ENCODE results near the gene EPHB2.

The EPHB2 gene

DNA sequence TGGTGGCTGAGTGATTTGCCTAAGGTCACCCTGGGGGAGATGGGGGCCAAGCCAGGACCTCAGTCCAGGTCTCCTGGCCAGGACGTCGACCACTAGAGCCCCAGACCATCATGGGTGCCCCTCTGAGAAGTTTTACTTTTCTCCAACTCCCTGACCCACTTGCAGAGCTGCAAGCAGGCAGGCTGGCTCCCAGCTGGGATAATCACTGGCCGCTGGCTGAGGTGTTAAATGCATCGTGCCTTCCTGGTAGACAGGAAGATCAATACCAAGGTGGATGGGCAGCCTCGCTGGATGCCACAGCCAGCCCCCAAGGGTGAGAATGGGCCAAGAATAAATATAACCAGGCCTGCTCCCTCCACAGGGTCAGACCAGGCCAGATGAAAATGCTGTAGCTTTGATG, 106.2 kb downstream of the EPHB2 start:
- H3K36me3 ChIP-seq (ENCODE audit: control insufficient read depth in 4 of 4, insufficient read depth in 4 of 4, low read length in 3 of 4), result no peaks in the 10 kb centered on the region
- no peak overlapping the region for H3K4me3 ChIP-seq (ENCODE audit: control insufficient read depth in 1 of 7, extremely low read depth in 1 of 7, insufficient read depth in 4 of 7, low read depth in 2 of 7, low read length in 6 of 7)
- 97% methylated on average over 5 of the region's 5 CpGs for WGBS (ENCODE audit: insufficient coverage)
- no peaks in the 10 kb centered on the region for H3K27me3 ChIP-seq (replicated peaks in 2 of 5; ENCODE audit: control insufficient read depth in 4 of 5, insufficient read depth in 5 of 5, low read length in 4 of 5)
- CTCF ChIA-PET, result no interaction called here
- no peaks in the 10 kb centered on the region for H3K9me3 ChIP-seq (ENCODE audit: control extremely low read depth in 1 of 5, control insufficient read depth in 4 of 5, insufficient read depth in 2 of 5, low read depth in 1 of 5, low read length in 4 of 5)
- no peak overlapping the region for H3K27ac ChIP-seq (ENCODE audit: insufficient read depth in 1 of 2, low read depth in 1 of 2, low read length in 2 of 2, poor library complexity in 1 of 2, severe bottlenecking in 2 of 2)
- no peaks in the 10 kb centered on the region for H3K4me1 ChIP-seq (ENCODE audit: control extremely low read depth in 1 of 4, control insufficient read depth in 4 of 4, insufficient read depth in 4 of 4, low read length in 3 of 4)
- DNase-seq, result no peak
- POLR2A ChIA-PET, result no interaction called here

DNA sequence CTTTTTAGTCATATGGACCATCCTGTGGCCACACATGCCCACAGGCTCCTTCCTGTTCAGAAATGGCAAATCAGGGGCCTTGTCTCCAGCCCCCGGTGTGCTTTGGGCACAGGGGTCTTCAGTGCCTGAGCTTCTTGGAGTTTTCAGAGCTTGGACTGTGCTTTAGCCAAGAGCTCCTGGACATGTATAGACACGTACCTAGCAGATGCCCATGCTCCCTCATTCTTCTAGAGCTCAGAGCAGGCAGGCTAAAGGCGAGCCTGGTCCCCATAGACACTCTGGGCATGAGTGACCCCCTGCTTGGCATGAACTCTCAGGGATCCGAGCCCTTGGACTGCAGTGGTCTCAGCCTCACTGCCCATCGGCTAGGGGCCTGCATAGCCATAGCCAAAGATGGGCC, 106.8 kb downstream of the EPHB2 start:
- no peaks in the 10 kb centered on the region for H3K27me3 ChIP-seq (replicated peaks in 2 of 5; ENCODE audit: control insufficient read depth in 4 of 5, insufficient read depth in 5 of 5, low read length in 4 of 5)
- no peak overlapping the region for H3K4me3 ChIP-seq (ENCODE audit: control insufficient read depth in 1 of 7, extremely low read depth in 1 of 7, insufficient read depth in 4 of 7, low read depth in 2 of 7, low read length in 6 of 7)
- H3K36me3 ChIP-seq (ENCODE audit: control insufficient read depth in 4 of 4, insufficient read depth in 4 of 4, low read length in 3 of 4), result no peaks in the 10 kb centered on the region
- no peak for DNase-seq
- CTCF ChIA-PET, result no interaction called here
- POLR2A ChIA-PET, result no interaction called here
- WGBS (ENCODE audit: insufficient coverage), result 91% methylated on average over 5 of the region's 5 CpGs
- H3K9me3 ChIP-seq (ENCODE audit: control extremely low read depth in 1 of 5, control insufficient read depth in 4 of 5, insufficient read depth in 2 of 5, low read depth in 1 of 5, low read length in 4 of 5), result no peaks in the 10 kb centered on the region
- H3K4me1 ChIP-seq (ENCODE audit: control extremely low read depth in 1 of 4, control insufficient read depth in 4 of 4, insufficient read depth in 4 of 4, low read length in 3 of 4), result no peaks in the 10 kb centered on the region
- H3K27ac ChIP-seq (ENCODE audit: insufficient read depth in 1 of 2, low read depth in 1 of 2, low read length in 2 of 2, poor library complexity in 1 of 2, severe bottlenecking in 2 of 2), result no peak overlapping the region

DNA sequence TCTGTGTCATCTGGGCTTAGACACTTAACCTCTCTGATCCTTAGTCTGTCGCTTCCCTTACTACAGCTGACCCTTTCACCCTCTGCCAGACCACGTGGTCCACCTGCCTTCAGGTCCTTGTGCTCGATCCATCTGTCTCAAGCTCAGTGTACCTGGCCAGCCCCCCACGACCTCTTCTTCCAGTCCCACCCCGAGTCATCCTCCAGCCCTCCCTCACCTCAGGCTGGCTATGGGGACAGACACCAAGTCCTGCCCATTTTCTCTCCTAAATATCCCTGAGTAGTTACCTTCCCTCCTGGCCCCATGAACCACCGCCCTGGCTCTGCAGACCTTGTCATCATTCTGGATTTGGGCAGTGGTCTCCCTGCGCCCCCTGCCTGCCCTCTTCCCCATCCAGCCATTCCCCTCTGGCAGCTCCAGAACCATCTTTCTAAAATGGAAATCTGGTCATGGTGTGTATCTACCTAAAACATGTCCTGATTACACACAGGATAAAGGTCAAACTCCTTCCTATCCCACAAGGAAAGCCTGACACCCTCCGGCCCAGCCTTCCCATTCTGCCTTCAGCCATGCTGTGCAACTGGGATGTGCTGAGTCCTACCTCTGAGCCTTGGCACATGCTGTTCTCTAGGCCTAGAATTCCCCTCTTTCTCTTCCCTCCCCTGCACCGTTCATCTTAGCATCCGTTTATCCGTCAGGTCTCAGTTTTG, 107.6 kb downstream of the EPHB2 start:
- WGBS (ENCODE audit: insufficient coverage), result 90% methylated on average over 11 of the region's 11 CpGs
- POLR2A ChIA-PET, result no interaction called here
- Histone ChIP-seq H3K27ac (ENCODE audit: insufficient read depth in 1 of 2, low read depth in 1 of 2, low read length in 2 of 2, poor library complexity in 1 of 2, severe bottlenecking in 2 of 2) (no peak overlapping the region), H3K36me3 (ENCODE audit: control insufficient read depth in 4 of 4, insufficient read depth in 4 of 4, low read length in 3 of 4) (no peaks in the 10 kb centered on the region), H3K27me3 (replicated peaks in 2 of 5; ENCODE audit: control insufficient read depth in 4 of 5, insufficient read depth in 5 of 5, low read length in 4 of 5) (no peaks in the 10 kb centered on the region), H3K4me3 (ENCODE audit: control insufficient read depth in 1 of 7, extremely low read depth in 1 of 7, insufficient read depth in 4 of 7, low read depth in 2 of 7, low read length in 6 of 7) (no peak overlapping the region), H3K9me3 (ENCODE audit: control extremely low read depth in 1 of 5, control insufficient read depth in 4 of 5, insufficient read depth in 2 of 5, low read depth in 1 of 5, low read length in 4 of 5) (no peaks in the 10 kb centered on the region), H3K4me1 (ENCODE audit: control extremely low read depth in 1 of 4, control insufficient read depth in 4 of 4, insufficient read depth in 4 of 4, low read length in 3 of 4) (no peaks in the 10 kb centered on the region)
- CTCF ChIA-PET, result interaction anchor here (0.6 to 1.0 kb wide), 2 partner anchors 12 to 1827 kb away, joined by 3 read pairs; no protein-coding TSS in a partner anchor
- DNase-seq, result no peak

DNA sequence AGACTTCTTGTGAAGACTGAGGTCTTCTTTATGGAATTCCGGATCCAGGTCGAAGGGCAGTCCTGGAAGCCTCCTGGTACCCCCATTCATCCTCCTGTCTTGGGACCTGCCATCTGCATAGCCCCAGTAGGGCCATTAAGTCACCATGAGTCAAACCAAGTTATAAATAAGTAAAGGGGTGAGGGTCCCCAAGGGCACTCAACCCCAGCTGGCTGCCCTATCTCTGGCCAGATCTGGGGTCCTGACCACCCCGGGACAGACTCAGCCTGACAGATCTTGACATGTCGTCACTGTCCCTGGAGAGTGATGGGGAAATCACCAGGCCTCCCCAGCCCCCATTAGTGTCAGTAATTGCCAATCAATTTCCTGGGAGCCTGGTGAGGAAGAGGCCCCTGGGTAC, 108.7 kb downstream of the EPHB2 start:
- no peak overlapping the region for H3K27ac ChIP-seq (ENCODE audit: insufficient read depth in 1 of 2, low read depth in 1 of 2, low read length in 2 of 2, poor library complexity in 1 of 2, severe bottlenecking in 2 of 2)
- no peaks in the 10 kb centered on the region for H3K4me1 ChIP-seq (ENCODE audit: control extremely low read depth in 1 of 4, control insufficient read depth in 4 of 4, insufficient read depth in 4 of 4, low read length in 3 of 4)
- no peaks in the 10 kb centered on the region for H3K9me3 ChIP-seq (ENCODE audit: control extremely low read depth in 1 of 5, control insufficient read depth in 4 of 5, insufficient read depth in 2 of 5, low read depth in 1 of 5, low read length in 4 of 5)
- ChIA-PET POLR2A (no interaction called here), CTCF (interaction anchor here (1.0 kb wide), 1 partner anchor 13 kb away, joined by 3 read pairs; no protein-coding TSS in a partner anchor)
- H3K36me3 ChIP-seq (ENCODE audit: control insufficient read depth in 4 of 4, insufficient read depth in 4 of 4, low read length in 3 of 4), result no peaks in the 10 kb centered on the region
- no peak overlapping the region for H3K4me3 ChIP-seq (ENCODE audit: control insufficient read depth in 1 of 7, extremely low read depth in 1 of 7, insufficient read depth in 4 of 7, low read depth in 2 of 7, low read length in 6 of 7)
- DNase-seq, result no peak
- peaks cover 0 to 2% (median 0%) of the 10 kb centered on the region in 5 experiments for H3K27me3 ChIP-seq (replicated peaks in 2 of 5; ENCODE audit: control insufficient read depth in 4 of 5, insufficient read depth in 5 of 5, low read length in 4 of 5)
- WGBS (ENCODE audit: insufficient coverage), result 93% methylated on average over 4 of the region's 4 CpGs

DNA sequence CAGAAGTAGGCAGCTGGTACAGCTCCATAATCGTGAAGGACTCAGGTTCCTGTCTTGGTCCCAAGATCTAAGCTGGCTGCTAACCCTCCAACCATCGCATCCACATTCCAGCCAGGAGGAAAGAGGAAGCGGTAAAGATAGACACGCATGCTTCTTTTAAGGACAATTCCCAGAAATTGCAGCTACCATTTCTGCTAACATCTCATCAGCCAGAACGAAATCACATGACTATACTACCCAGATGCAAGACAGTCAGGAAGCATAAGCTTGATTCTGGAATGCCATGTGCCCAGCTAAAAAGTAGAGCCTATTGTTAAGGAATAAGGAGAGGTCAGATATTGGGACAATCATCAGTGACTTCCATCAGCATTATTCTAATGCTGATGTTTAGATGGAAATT, 110.4 kb downstream of the EPHB2 start:
- peaks cover 0 to 5% (median 0%) of the 10 kb centered on the region in 5 experiments for H3K27me3 ChIP-seq (replicated peaks in 2 of 5; ENCODE audit: control insufficient read depth in 4 of 5, insufficient read depth in 5 of 5, low read length in 4 of 5)
- 94% methylated on average over 2 of the region's 5 CpGs for WGBS (ENCODE audit: insufficient coverage)
- no peaks in the 10 kb centered on the region for H3K4me1 ChIP-seq (ENCODE audit: control extremely low read depth in 1 of 4, control insufficient read depth in 4 of 4, insufficient read depth in 4 of 4, low read length in 3 of 4)
- ChIA-PET CTCF (interaction anchor here (2.0 kb wide), 1 partner anchor 12 kb away, joined by 4 read pairs; no protein-coding TSS in a partner anchor), POLR2A (no interaction called here)
- DNase-seq, result no peak
- H3K36me3 ChIP-seq (ENCODE audit: control insufficient read depth in 4 of 4, insufficient read depth in 4 of 4, low read length in 3 of 4), result no peaks in the 10 kb centered on the region
- no peaks in the 10 kb centered on the region for H3K9me3 ChIP-seq (ENCODE audit: control extremely low read depth in 1 of 5, control insufficient read depth in 4 of 5, insufficient read depth in 2 of 5, low read depth in 1 of 5, low read length in 4 of 5)
- no peak overlapping the region for H3K4me3 ChIP-seq (ENCODE audit: control insufficient read depth in 1 of 7, extremely low read depth in 1 of 7, insufficient read depth in 4 of 7, low read depth in 2 of 7, low read length in 6 of 7)
- no peak overlapping the region for H3K27ac ChIP-seq (ENCODE audit: insufficient read depth in 1 of 2, low read depth in 1 of 2, low read length in 2 of 2, poor library complexity in 1 of 2, severe bottlenecking in 2 of 2)

DNA sequence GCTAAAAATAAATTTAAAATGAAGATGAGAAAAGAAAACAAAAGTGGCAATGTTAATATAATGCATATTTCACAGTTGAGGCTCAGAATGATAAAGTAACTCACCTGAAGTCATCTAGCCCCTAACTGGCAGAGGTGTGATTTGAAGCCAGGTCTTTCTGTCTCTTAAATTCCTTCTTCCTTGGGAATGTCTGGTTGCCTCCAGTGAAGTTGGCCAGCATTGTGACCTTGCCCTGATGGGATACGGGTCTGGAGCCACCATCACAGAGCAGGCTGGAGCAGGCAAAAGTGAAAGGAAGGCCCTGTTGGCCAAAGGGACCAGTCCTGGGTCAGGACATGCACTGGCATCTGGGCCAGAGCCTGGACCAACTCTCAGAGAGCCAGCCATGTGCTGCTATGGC, 111.7 kb downstream of the EPHB2 start:
- Histone ChIP-seq H3K4me3 (ENCODE audit: control insufficient read depth in 1 of 7, extremely low read depth in 1 of 7, insufficient read depth in 4 of 7, low read depth in 2 of 7, low read length in 6 of 7) (no peak overlapping the region), H3K36me3 (ENCODE audit: control insufficient read depth in 4 of 4, insufficient read depth in 4 of 4, low read length in 3 of 4) (no peaks in the 10 kb centered on the region), H3K4me1 (ENCODE audit: control extremely low read depth in 1 of 4, control insufficient read depth in 4 of 4, insufficient read depth in 4 of 4, low read length in 3 of 4) (no peaks in the 10 kb centered on the region), H3K27me3 (replicated peaks in 2 of 5; ENCODE audit: control insufficient read depth in 4 of 5, insufficient read depth in 5 of 5, low read length in 4 of 5) (peaks cover 0 to 5% (median 0%) of the 10 kb centered on the region in 5 experiments), H3K27ac (ENCODE audit: insufficient read depth in 1 of 2, low read depth in 1 of 2, low read length in 2 of 2, poor library complexity in 1 of 2, severe bottlenecking in 2 of 2) (no peak overlapping the region), H3K9me3 (ENCODE audit: control extremely low read depth in 1 of 5, control insufficient read depth in 4 of 5, insufficient read depth in 2 of 5, low read depth in 1 of 5, low read length in 4 of 5) (no peaks in the 10 kb centered on the region)
- ChIA-PET POLR2A (no interaction called here), CTCF (interaction anchor here (0.6 kb wide), 1 partner anchor 87 kb away, joined by 3 read pairs; no protein-coding TSS in a partner anchor)
- DNase-seq, result no peak
- WGBS (ENCODE audit: insufficient coverage), result 100% methylated on average over 1 of the region's 1 CpG

DNA sequence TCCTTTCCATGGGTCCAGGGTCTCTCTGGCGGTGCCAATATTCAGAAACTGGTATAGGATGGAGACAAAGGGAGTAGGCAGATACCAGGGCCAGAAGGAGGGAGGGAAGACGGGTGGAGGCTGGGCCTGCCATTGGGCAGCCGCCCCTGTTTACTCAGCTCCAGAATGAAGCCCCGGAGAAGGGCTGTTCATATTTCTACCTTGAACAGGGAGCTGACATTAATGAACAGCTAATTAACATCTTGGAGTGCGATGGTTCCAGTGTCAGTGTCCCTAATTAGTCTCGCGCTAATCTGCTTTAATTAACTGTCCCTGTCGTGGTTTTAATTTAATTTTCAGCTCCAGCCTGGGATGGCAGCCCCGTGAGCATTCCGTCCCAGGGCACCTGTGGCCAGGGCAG, 113.8 kb downstream of the EPHB2 start:
- WGBS (ENCODE audit: insufficient coverage), result 96% methylated on average over 9 of the region's 10 CpGs
- DNase-seq, result no peak
- Histone ChIP-seq H3K4me1 (ENCODE audit: control extremely low read depth in 1 of 4, control insufficient read depth in 4 of 4, insufficient read depth in 4 of 4, low read length in 3 of 4) (no peaks in the 10 kb centered on the region), H3K36me3 (ENCODE audit: control insufficient read depth in 4 of 4, insufficient read depth in 4 of 4, low read length in 3 of 4) (no peaks in the 10 kb centered on the region), H3K4me3 (ENCODE audit: control insufficient read depth in 1 of 7, extremely low read depth in 1 of 7, insufficient read depth in 4 of 7, low read depth in 2 of 7, low read length in 6 of 7) (no peak overlapping the region), H3K27me3 (replicated peaks in 2 of 5; ENCODE audit: control insufficient read depth in 4 of 5, insufficient read depth in 5 of 5, low read length in 4 of 5) (peaks cover 0 to 5% (median 0%) of the 10 kb centered on the region in 5 experiments), H3K9me3 (ENCODE audit: control extremely low read depth in 1 of 5, control insufficient read depth in 4 of 5, insufficient read depth in 2 of 5, low read depth in 1 of 5, low read length in 4 of 5) (no peaks in the 10 kb centered on the region), H3K27ac (ENCODE audit: insufficient read depth in 1 of 2, low read depth in 1 of 2, low read length in 2 of 2, poor library complexity in 1 of 2, severe bottlenecking in 2 of 2) (no peak overlapping the region)
- CTCF ChIA-PET, result interaction anchor here (0.6 kb wide), 1 partner anchor 96 kb away, joined by 3 read pairs; no protein-coding TSS in a partner anchor
- POLR2A ChIA-PET, result no interaction called here
